Cerebellar cortex (tissue), 1 donor: Measurements from ENCODE around the gene SPATC1L.
A peak's percentile ranks its signal among the peaks of the same experiment; 100 is the strongest.
"Not testable (repeated sequence)": the region's sequence is repeated elsewhere in the genome, so short reads cannot be mapped to it uniquely, and the experiment has no call there.

Experiments
- DNase-seq: peaks from one replicate; pipeline ENCODE4 v3.0.0-alpha.2; 2015; ENCODE audit warnings: low spot score

SPATC1L gene

DNA sequence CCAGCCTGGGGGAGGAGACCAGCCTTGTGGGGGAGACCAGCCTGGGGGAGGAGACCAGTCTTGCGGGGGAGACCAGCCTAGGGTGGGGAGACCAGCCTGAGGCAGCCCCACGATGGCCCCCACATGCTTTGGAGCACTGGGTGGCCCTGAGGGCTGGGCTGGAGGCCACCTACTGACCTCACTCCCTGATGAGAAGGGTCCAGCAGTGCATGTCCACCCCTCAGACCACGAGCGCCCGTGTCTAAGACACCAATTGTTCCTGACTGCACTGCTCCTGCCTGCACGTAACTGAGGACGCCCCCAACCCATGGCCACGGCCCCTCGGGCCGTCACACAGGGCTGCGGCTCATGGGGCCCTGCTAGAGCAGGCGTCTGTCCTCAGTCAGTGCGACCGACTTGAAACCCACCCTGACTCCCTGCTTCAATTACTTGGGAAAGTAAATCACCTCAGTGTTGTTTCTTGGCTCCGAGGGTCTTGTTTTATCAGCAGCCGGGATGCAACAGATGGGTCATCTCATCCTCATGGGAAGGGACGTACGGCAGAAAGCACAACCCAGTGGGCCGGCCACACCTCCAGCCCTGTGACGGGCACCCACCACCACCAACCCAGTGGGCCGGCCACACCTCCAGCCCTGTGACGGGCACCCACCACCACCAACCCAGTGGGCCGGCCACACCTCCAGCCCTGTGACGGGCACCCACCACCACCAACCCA is at the start of gene SPATC1L:
Gene SPATC1L (minus strand): TSS at position 550 of the 715 bp plus-strand sequence. CDS start 1,643 bp downstream, outside the sequence.
- DNase-seq = peak; percentile 80

GRCh38 chr21:46229923-46230260 is 45.6 kb upstream of the SPATC1L start:
- no peak for DNase-seq

DNA sequence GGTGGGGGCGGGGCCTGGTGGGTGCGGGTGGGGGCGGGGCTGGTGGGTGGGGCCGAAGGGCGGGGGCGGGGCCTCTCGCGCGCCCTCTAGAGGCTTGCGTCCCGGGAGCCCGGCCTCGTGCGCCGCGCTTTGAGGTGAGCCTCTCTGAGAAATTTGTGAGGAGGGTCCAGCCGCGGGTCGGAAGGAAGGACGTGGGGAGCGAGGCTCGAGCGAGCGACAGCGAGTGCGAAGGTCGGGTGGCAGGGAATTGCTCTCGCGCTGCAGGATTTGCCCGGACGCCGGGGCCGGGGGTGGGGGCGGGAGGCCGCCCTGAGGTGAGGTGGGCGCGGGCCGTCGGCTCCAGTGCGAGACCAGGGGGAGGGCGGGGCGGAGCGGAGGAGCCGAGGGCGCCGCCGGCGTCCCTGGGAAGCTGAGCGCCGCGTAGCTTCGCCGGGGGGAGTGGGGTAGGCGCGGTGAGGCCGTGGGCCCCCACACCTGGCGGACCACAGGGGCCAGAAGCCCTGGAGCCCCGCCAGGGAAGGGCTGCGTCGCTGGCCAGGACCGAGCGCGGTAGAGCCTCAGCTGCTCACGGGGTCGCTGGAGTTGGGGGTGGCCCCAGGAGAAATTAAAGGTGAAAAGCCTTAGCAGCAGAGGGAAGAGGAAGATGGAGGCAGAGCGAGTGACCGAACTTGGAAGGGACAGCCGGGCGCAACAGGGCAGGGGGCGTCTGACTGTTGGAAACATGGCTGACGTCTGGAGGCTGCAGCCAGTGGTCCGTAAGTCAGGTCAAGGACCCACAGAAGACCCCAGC is 45.1 kb upstream of the SPATC1L start:
- DNase-seq = no peak

DNA sequence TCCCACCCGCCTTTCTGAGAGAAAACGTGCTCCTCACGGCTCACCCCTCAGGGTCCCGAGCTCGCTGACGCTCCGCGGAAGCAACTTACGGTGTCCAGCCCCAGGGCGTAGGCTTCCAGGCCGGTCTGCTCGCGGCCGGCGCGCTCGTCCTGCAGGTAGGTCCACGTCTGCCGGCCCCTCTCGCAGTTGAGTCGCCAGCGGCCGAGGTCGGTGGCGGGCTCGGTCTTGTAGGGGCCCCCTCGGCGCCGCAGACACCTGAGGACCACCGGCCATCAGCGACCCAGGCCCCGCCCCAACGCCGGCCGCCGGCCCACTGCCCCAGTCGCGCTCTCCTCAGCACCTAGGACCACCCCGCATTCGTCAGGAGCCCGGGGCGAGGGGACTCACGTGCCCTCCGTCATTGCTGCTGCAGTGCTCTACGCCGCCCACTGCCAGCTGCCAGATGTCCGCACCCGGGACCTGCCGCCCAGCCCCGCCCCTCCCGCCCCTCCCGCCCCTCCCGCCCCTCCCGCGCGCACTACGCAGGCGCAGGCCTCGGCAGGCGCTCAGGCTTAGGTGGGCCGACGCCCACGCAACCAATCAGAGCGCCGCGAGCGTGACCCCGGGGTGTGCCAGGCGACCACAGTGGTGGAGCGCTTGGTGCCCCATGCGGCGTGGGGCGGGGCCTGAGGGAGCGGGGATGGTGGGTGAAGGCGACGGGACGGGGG is 44.2 kb upstream of the SPATC1L start, which contains the start of gene LSS:
Gene LSS (minus strand): TSS at position 430 of the 707 bp plus-strand sequence. CDS start 29 bp downstream, at position 401.
- peak; percentile 96 for DNase-seq

GRCh38 chr21:46227811-46228344 is 43.6 kb upstream of the SPATC1L start:
- DNase-seq = no peak

GRCh38 chr21:46226920-46227599 is 42.8 kb upstream of the SPATC1L start:
- DNase-seq = peak; percentile 36

DNA sequence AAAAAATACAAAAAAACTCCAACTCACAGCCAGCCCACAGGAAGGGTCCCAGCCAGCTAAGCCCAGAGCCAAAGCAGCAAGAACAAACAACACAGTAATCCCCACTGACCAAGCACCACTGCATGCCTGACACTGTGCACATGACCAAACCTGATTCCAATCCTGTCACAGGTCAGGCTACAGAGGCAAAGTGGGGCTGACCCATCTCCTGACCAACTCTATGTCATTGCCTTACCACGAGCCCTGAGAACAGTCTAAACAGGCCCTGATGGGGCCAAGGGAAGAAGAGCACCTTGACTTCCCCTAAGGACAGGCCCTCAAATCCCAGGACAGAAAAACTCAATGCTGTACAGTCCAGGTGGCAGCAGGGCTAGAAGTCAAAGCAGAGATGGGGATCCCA is 41.9 kb upstream of the SPATC1L start:
- DNase-seq = peak; percentile 10

- DNase-seq = not testable (repeated sequence)
Observed at GRCh38 chr21:46223661-46224060, 39.4 kb upstream of the SPATC1L start.

DNA sequence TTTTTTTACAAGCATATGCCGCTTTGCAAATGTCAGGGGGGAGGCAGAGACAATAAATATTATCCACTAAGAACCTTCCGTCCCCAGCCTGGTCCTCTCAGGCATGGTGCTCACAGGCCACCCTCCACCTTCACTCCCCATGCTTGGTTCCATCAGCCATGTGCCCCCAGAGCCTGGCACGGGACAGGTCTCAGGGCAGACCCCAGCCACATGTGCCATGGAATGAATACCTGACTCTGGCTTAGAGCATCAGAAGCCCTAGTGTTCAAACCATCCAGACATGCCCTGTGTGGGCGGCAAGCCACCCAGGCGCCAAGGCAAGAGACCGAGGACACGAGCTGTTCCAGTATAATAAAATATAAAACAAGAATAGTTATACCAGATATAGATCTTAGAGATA is 39.0 kb upstream of the SPATC1L start:
- DNase-seq = no peak

DNA sequence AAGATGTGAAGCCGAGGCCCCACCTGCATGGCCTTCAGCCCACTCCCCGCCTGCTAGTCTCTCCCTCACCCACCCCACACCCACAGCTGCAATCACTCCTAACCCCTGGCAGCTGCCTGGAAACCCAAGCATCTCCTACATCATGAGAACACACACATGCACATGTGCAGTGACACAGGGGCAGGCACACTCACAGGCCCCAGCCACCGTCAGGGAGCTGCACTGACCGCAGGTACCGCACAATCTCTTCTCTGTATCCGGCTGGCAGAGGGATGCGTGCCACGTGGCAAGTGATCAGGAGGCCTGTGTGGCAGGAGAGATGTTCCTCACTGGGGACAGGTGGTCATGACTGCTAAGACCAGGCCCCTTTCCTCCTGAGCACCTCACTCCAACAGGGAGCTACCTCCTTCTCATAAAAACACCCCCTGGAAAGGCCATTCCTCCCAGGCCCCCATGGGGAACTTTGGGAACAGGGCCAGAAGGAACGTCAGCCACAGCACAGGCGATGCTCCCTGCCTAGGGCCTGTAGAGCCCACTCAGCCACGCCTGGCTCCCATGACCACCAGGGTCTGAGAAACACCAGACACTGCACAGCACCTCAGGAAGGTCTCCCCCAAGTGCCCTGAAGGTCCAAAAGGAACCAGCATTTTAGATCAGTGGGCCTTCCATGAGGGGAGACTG is 38.3 kb upstream of the SPATC1L start:
- DNase-seq = peak; percentile 19

- DNase-seq = peak; percentile 20
Observed at GRCh38 chr21:46221664-46222435, 37.6 kb upstream of the SPATC1L start.

DNA sequence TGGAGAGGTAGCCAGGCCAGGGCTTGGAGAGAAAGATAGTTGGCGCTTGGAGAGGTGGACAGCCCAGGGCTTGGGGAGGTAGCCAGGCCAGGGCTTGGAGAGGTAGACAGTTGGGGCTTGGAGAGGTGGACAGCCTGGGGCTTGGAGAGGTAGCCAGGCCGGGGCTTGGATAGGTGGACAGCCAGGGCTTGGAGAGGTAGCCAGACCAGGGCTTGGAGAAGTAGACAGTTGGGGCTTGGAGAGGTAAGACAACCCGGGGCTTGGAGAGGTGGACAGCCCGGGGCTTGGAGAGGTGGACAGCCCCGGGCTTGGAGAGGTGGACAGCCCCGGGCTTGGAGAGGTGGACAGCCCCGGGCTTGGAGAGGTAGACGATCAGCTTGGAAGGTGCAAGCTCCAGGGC is 36.6 kb upstream of the SPATC1L start:
- no peak for DNase-seq

GRCh38 chr21:46220275-46220810 is 36.1 kb upstream of the SPATC1L start:
- DNase-seq = no peak

DNA sequence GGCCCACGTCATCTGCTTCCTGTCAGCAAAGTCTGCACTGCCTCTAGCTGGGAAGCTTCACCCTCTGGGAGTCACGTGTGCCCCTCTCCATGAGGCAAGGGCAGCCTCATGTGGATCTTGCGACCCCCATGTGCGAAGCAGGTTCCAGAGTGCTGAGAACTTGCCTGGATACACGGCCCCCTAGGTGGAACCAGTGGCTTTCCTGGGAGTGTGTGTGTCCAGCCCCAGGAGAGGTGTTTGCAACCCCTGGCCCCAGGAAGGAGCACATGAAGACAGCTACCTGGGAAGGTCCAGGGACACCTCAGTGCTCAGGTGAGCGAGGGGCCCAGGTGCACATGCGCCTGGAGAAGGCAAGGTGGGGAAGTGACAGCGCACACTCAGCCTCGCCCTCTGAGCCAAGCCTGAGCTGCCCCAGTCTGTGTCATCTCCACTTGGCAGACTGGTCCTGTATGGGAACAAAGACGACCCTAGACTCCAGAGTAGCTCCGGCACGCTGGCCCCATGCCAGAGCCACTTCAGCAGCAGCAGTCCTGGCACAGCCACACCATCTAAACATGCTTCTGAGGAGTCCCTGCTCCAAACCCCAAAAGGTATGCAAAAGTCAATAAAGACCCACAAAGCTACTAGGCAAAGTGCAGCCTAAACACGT is 35.5 kb upstream of the SPATC1L start:
- no peak for DNase-seq

- DNase-seq = no peak
Observed at GRCh38 chr21:46218906-46219590, 34.8 kb upstream of the SPATC1L start.

GRCh38 chr21:46217511-46218196 is 33.4 kb upstream of the SPATC1L start:
- no peak for DNase-seq

- no peak for DNase-seq
Observed at GRCh38 chr21:46216132-46216747, 32.0 kb upstream of the SPATC1L start.
